Panc1 (cell line): Measurements from ENCODE around the gene GPR158. TPM values are rescaled to one million over a fixed set of nuclear protein-coding genes. Genes with fewer than 3 reads are reported as not detected.

Experiments used
- ATAC-seq: fragments of 200-7000 bp; cut with Tn5 transposase; 2 replicates; pipeline ENCODE4 v1.9.1; 2020; ENCODE audit warnings: mild to moderate bottlenecking, moderate library complexity
- BruUV-seq: library from RNA; stranded (reverse); fragments of 400-500 nt; replicated peaks from 2 replicates; lab custom pipeline; 2021; lab: Mats Ljungman, UMichigan
- CTCF ChIA-PET: fragments of 300-600 bp; sonication (Branson Sonifier 250); formaldehyde crosslinking; loops from one replicate; lab custom pipeline; 2022; ENCODE audit warnings: antibody characterized with exemption; lab: Charles Lee
- POLR2A ChIA-PET: fragments of 300-600 bp; sonication (Branson Sonifier 250); formaldehyde crosslinking; loops from one replicate; lab custom pipeline; 2022; ENCODE audit warnings: antibody characterized with exemption; lab: Charles Lee
- DNase-seq: peaks from one replicate; pipeline ENCODE4 v3.0.0-alpha.2; 2010; ENCODE audit warnings: low read depth, low spot score
- H3K27ac ChIP-seq: 2 replicates; pipeline ENCODE4 v1.5.1; 2011; ENCODE audit warnings: mild to moderate bottlenecking, low read length, inconsistent platforms
- H3K27me3 ChIP-seq: fragments of 200-500 bp; sonication (Bioruptor generic); 2 replicates; pipeline ENCODE4 v1.6.0; 2014; ENCODE audit warnings: low read length, inconsistent platforms; ENCODE audit not compliant: control insufficient read depth, insufficient read depth
- H3K36me3 ChIP-seq: fragments of 200-500 bp; sonication (Bioruptor generic); 2 replicates; pipeline ENCODE4 v1.5.1; 2014; ENCODE audit warnings: inconsistent platforms, mild to moderate bottlenecking, low read length, moderate library complexity; ENCODE audit not compliant: control insufficient read depth, insufficient read depth
- H3K4me1 ChIP-seq: 2 replicates; pipeline ENCODE4 v1.5.1; 2011; ENCODE audit warnings: inconsistent platforms, mild to moderate bottlenecking, low read length, moderate library complexity; ENCODE audit not compliant: control insufficient read depth, insufficient read depth
- H3K4me3 ChIP-seq, 2 experiments: 2 replicates each; pipeline ENCODE4 v1.5.1; 2011 to 2012; ENCODE audit warnings: low read depth in 2 of 2, low read length in 2 of 2, mild to moderate bottlenecking in 2 of 2, inconsistent platforms in 1 of 2, moderate library complexity in 1 of 2
- H3K9me3 ChIP-seq: fragments of 200-500 bp; sonication (Bioruptor generic); 2 replicates; pipeline ENCODE4 v1.5.1; 2014; ENCODE audit warnings: low read depth, mild to moderate bottlenecking, inconsistent platforms, low read length, moderate library complexity; ENCODE audit not compliant: control insufficient read depth, insufficient read depth
- CTCF ChIP-seq: fragments of 450-650 bp; IDR thresholded peaks from 2 replicates; pipeline ENCODE4 v1.5.1; 2017; ENCODE audit warnings: mild to moderate bottlenecking
- POLR2AphosphoS5 ChIP-seq: IDR thresholded peaks from 2 replicates; pipeline ENCODE4 v1.6.1; 2012; ENCODE audit warnings: mild to moderate bottlenecking, low read depth, low read length, moderate library complexity
- REST ChIP-seq, 2 experiments: IDR thresholded peaks; 2 replicates each; pipeline ENCODE4 v1.6.1; 2011 to 2012; ENCODE audit warnings: low read depth in 2 of 2, control low read depth in 1 of 2, low read length in 1 of 2, mild to moderate bottlenecking in 1 of 2, moderate library complexity in 1 of 2; ENCODE audit not compliant: insufficient read depth in 1 of 2
- SIN3A ChIP-seq: IDR thresholded peaks from 2 replicates; pipeline ENCODE4 v1.6.1; 2012; ENCODE audit warnings: low read depth, mild to moderate bottlenecking, low read length, moderate library complexity, borderline replicate concordance; ENCODE audit not compliant: insufficient read depth
- TCF7L2 ChIP-seq: IDR thresholded peaks from 2 replicates; pipeline ENCODE4 v1.6.1; 2011; ENCODE audit warnings: mild to moderate bottlenecking, low read depth, low read length, inconsistent platforms
- in situ Hi-C: cut with HindIII; loops from 2 replicates; pipeline ENCODE4 v1.10.0; 2016; ENCODE audit warnings: low sequenced_read_pairs, low pct_unique_long_range_greater_than_20kb
- intact Hi-C: fragments of 100-400 bp; cut with micrococcal nuclease; formaldehyde crosslinking; loops from one replicate; pipeline ENCODE4 v1.10.0; 2022; ENCODE audit not compliant: unreplicated experiment
- total RNA-seq: library from RNA; stranded (reverse); gene quantifications from one replicate; pipeline ENCODE4 v1.2.1, GENCODE V29; 2021; ENCODE audit not compliant: unreplicated experiment

Gene GPR158
- total RNA-seq, 1 experiment from 2014 or later = 0.64 TPM

GRCh38 chr10:25142116-25142864, 32.5 kb upstream of the GPR158 start:
- Histone ChIP-seq H3K9me3 (no peaks in the 10 kb centered on the region), H3K4me3 (no peak overlapping the region), H3K27ac (no peak overlapping the region), H3K27me3 (no peaks in the 10 kb centered on the region), H3K4me1 (no peaks in the 10 kb centered on the region), H3K36me3 (no peaks in the 10 kb centered on the region)
- CTCF ChIA-PET = no interaction called here
- DNase-seq = no peak
- TF ChIP-seq REST (IDR thresholded peaks at IDR 0.05; ENCODE audit: insufficient read depth in 1 of 2, low read depth in 2 of 2, low read length in 1 of 2) (no peak), TCF7L2 (no peak), POLR2AphosphoS5 (no peak), CTCF (no peak), SIN3A (no peak)
- no TSS peak for BruUV-seq
- POLR2A ChIA-PET = no interaction called here
- in situ Hi-C loops = no loop called here
- intact Hi-C loops = no loop called here
- ATAC-seq = no peak

- intact Hi-C loops = no loop called here
- Histone ChIP-seq H3K4me3 (no peak overlapping the region), H3K27me3 (no peaks in the 10 kb centered on the region), H3K27ac (no peak overlapping the region), H3K36me3 (no peaks in the 10 kb centered on the region), H3K4me1 (no peaks in the 10 kb centered on the region; the same call in 1 of the 2 replicates), H3K9me3 (no peaks in the 10 kb centered on the region)
- ChIA-PET CTCF (no interaction called here), POLR2A (no interaction called here)
- TF ChIP-seq REST (IDR thresholded peaks at IDR 0.05; ENCODE audit: insufficient read depth in 1 of 2, low read depth in 2 of 2, low read length in 1 of 2) (no peak), CTCF (no peak)
- BruUV-seq = no TSS peak
- DNase-seq (no peak), ATAC-seq (no peak)
- in situ Hi-C loops = no loop called here
Observed at GRCh38 chr10:25157650-25158049, 17.2 kb upstream of the GPR158 start.
